HG03097 (cell line): ENCODE measurements around the gene BBS2.

Experiments used
- ATAC-seq: cut with Tn5 transposase; IDR thresholded peaks from one replicate; pipeline ENCODE4 v1.9.1; 2021; ENCODE audit not compliant: unreplicated experiment, low FRiP score

The BBS2 gene

DNA sequence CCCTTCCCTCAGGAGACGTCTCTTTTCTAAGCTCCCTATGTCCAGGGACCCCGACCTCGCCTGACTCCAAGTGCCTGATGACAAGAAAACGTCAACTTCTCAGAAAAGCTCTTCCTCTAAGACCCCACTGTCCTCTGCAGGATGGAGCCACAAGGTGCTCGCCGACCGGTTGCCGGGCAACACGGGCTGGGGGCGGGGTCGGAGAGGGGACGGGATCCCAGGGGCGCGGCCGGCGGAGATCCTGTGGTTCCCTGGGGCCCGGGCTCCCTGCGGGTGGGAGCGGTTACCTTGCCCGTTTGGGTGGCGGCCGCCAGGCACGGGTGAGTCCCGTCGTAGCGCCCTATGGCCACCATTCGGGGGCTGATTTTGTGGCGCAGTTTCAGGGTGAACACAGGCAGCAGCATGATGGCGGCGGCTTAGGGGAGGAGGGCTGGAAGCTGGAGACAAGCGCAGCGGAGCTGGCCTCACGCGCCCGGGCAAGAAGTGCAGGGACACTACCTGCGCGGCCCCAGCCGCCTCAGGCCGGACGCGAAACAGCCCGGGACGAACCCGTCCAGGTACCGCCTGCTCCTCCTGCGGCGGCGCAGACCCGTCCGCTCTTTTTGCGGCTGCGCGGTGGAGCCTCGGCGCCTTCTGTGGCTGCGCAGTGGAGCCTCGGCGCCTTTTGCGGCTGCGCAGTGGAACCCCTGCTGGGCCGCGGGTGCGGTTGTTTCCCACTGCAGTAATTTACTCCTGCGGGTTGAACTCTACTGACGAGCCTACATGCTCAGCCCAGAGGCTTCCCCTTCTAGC, at the start of gene BBS2:
TSS of gene BBS2 (minus strand) at position 566 of the 792 bp plus-strand sequence. CDS start at position 404, 162 bp downstream.
- peak; percentile 83 for ATAC-seq

- no peak for ATAC-seq
Observed at GRCh38 chr16:56564793-56565477, 45.1 kb upstream of the BBS2 start, which contains the start of gene MT4. Gene MT4, plus strand, starts transcription at chr16:56565073. Its CDS starts 56 bp downstream, at chr16:56565129.

DNA sequence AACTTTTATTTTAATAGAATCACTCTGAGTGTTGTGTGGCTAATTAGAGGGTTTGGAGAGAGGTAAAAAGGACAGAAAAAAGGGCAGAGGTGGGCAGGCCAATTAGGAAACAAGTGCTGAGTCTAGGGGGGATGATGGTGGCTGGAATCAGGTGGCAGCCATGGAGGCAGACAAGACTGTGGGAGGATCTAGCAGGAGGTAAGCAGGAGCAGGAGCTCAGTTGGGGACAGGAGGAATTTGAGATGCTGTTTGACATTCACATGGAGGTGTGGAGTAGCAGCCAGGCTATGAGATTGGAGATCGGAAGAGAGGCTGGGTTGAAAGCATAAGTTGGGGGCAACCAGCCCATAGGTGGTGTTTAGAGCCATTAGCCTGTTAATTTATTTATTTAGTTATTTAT, 41.3 kb upstream of the BBS2 start:
- no peak for ATAC-seq

DNA sequence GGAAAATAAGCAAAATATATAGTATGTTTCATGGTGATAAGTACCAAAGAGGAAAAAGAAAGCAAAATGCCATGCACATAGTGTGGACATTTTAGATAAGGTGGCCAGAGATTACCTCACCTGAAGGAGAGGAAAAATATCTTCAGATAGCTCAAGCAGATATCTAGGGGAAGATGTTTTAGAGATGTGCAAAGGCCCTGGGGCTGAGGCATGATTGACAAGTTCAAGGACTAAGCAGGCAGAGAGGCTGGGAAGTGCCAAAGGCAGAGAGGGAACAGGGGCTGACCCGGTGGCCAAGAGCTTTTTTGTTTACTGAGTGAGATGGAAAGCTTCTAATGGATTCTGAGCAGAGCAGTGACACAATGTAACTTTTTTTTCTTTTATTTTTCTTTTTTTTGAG, 40.6 kb upstream of the BBS2 start:
- ATAC-seq: no peak

GRCh38 chr16:56559109-56559508, 39.3 kb upstream of the BBS2 start:
- no peak for ATAC-seq

DNA sequence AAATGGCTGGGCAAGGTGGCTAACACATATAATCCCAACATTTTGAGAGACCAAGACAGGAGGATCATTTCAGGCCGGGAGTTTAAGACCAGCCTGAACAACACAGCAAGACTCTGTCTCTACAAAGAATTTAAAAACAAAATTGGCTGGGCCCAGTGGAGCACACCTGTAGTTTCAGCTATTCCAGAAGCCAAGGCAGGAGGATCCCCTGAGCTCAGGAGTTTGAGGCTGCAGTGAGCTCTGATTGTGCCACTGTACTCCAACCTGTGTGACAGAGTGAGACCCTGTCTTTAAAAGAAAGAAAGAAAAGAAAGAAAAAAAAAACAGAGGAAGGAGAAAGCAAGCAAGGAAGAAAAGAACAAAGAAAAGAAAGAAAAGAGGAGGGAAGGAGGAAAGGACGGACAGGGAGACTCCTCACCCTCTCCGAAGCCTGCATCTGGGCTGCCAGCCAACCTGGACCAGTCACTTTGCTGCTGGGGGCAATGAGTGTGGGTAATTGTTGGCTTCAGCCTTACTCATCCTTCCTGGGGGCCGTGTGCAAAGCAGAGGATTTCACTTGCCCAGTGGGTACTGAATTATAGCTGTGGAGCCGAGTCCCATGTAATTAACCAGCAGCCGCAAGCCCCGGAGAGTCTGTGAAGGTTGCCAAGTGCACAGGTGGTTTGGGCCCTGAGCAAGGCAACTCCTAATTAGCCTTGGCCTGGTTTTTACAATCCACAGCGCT, 38.4 kb upstream of the BBS2 start:
- ATAC-seq: no peak

GRCh38 chr16:56554441-56554840, 34.6 kb upstream of the BBS2 start:
- ATAC-seq: no peak

DNA sequence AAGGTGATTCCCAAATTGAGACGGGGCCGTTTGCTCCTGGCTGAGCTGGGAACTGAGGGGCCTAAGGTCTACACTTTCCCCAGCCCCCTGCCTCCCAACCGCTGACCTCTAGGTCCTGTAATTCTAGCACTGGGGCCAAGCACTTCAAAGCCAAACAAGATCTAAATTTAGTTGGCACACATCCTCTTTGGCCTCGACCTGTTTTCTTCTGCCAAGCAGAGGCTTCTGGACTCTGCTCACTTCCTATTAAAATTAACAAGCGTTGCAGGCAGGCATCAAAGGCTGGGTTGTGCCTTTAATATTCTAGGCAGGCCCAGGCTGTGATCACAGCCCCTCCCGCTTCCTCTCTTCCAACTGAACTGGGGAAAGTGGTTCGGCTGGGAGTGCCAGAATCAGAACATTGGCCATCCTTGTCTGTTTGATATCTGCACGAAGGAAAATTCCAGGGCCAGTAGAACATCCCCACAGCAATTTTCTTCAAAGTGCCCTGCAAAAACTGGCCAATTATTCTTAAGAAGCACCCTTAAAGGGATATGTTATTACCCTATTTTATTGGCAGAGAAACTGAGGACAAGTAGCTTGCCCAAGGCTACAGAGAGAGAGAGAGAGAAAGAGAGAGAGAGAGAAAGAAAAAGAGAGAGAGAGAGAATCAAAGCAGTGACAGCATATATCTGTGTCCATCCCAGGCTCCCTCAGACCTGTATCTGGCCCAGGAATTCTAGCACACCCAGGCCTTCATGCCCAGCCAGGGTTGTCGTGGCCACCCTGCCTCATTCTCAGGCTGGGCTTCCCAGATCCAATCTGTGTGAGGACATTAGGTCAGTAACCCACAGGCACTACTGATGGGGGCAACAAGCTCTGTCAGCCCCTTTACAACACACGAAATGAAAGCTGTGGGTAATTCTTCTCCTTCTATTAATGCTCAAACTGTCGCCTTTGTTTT, 32.2 kb upstream of the BBS2 start:
- ATAC-seq: no peak

DNA sequence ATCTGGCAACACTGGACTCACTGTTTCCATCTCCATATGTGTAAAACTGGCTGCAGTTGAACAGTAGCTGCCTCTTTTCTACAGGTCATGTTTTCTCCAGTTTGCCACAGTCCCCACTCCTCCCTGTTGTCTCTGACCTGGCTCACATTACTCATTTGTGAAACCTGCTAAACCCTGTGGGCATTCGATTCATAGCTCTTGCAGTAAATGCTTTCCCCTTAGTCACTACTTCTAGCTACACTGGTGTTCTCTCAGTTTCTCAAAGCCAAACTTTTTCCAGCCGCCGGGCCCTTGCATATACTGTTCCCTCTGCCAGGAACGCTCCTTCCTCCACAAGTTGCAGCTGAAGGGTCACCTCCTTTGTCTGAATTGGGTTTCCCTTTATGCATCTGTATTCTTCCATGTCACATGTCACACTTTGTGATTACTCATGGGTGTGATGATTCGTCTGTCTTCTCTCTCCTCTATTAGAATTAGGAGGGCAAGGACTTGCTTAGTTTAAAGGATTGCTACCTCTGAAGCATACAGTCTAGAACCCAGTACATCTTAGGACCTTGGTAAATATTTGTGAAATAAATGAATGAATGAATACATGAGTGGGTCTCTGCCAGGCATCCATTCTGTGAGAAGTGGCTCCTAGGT, 30.0 kb upstream of the BBS2 start:
- no peak for ATAC-seq

DNA sequence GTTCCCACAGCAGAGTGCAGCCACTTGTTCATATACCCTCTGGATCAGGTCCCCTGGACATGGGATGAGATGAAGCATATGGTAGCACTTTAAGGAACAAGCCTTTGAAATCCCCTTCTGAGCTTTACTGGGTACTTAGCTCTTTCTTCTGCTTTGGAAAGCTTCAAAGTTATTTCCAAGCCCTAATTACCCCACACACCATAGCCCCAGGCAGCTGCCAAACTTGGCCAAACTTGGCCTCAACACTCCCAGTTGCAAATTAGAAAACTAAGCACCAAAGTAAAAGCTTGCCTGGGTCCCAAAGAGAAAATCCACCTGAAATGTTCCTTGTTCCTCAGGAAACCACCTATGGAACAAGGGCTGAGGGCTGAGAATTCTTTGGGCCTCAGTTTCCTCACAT, 29.3 kb upstream of the BBS2 start:
- no peak for ATAC-seq

DNA sequence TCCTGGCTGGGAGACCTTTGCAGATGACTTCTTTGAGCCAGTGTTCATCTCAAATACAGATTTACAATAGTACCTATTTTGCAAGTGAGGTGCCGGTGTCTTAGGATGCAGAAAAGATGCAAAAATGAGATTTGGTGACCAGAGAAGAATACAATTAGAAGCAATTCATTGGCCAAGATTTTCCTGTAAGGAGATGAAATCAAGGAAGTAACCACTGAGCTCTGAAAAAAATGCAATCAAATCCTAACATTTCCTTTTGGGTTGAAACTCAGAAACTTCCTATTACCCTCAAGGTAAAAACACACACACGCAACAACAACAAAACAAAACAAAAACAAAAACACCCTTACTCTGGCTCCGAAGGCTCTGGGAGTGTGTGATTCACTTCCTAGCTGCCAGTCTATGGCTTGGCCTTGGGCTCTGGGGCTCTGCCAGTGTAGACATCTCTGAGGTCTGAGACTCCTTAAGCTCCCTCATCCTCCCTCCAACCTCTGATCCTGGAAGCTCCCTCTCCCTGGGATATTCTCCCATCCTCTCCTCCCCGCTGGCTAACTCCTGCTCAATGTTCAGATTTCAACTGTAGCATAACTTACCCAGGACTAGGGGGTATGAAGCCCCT, 28.2 kb upstream of the BBS2 start:
- no peak for ATAC-seq

DNA sequence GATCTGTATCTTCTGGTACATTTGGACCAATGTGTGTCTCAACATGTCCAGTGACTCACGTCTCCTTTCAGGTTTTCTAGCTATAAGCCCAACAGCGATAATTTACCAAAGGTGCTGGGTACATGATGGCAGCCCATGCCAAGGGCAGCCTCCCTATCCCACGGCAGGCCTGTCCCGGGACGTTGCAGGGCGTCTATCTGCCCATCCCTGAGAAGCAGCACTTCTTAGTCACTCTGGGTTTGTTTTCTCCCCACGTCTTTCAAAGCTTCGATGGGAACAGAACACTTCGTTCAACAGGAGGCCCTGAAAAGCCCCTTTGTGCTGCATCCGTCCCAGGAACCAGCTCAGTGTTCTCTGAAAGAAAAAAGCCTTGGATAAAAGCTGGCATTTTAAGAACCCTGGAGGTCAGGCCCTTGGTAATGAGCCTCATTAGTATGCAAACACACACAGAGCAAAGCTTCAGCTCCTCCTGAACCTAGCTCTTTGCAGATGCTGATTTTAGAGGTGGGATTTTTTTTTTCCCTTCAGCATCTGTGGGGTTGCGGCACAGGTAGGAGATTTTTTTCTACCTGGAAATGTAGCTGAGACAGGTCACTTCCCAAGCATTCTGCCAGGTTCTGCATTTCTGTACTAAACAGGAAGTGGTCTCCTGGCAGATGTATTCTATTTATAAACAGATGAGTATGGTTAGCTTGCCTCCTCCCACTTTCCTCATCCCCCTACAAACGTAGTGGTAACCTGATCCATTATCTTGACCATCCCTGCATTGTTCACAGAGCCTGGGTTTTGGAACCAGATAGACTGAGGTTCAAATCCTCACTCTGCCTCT, 27.5 kb upstream of the BBS2 start:
- no peak for ATAC-seq

- no peak for ATAC-seq
Observed at GRCh38 chr16:56542039-56542438, 22.2 kb upstream of the BBS2 start.

DNA sequence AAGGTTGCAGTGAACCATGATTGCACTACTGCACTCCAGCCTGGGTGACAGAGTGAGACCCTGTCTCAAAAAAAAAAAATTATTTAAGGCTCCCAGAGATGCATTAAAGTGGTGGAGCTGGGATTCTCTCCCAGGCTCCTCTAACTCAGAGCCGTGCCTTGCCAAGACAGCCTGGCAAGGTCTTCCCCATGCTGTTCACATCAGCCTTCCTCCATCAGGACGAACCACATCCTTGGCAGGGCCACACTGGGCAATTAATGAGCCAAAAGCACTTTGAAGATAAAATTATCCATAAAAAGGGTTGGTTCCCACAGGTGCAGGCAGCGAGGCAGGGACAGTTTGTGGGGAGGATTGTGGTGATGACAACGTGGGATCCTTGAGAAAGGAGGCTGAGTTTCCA, 19.8 kb upstream of the BBS2 start:
- no peak for ATAC-seq

GRCh38 chr16:56538331-56538730, 18.5 kb upstream of the BBS2 start:
- no peak for ATAC-seq

DNA sequence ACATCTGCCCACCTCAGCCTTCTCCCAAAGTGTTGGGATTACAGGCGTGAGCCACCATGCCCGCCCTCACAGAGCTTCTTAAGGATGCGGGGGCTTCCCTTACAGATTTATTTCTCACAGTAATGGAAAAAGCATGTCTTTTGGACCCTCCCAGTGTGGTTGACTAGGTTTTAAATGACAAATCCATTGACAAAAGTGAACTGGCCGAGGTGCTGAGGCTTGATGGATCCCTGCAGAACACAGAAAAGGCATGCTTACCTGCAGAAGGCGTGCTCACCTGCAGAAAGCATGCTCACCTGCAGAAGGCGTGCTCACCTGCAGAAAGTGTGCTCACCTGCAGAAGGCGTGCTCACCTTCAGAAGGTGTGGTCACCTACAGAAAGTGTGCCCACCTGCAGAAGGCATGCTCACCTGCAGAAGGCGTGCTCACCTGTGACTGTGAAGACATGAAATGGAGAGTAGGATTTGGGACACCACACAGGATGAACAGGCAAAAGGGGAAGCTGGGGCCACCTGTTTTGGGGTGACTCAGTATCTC, 15.1 kb upstream of the BBS2 start:
- no peak for ATAC-seq

GRCh38 chr16:56532714-56533113, 12.9 kb upstream of the BBS2 start:
- ATAC-seq: no peak

DNA sequence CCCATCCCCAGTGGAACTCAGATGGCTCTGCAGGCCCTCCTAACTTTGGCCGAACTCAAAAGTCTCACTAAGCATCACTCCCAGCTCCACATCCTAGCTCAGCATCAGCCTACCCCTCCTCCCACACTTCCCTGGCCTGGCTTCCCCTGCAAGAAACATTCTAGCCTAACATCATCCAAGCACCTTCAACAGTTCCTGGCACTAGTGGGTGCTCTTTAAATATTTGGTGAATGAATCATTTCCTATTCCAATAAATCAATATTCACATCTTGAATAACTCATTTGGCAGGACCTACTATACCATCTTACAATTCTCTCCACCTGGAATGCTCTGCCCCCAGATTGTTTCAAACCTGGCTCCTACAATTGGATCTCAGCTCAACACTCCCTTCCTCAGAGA, 11.0 kb upstream of the BBS2 start:
- no peak for ATAC-seq
